GM21529 (cell line): ENCODE data around the gene WEE2.
"Not testable (repeated sequence)": the region's sequence is repeated elsewhere in the genome, so short reads cannot be mapped to it uniquely, and the experiment has no call there.

ENCODE experiments used
- ATAC-seq: cut with Tn5 transposase; IDR thresholded peaks from one replicate; pipeline ENCODE4 v1.9.1; 2021; ENCODE audit not compliant: unreplicated experiment

The WEE2 gene

DNA sequence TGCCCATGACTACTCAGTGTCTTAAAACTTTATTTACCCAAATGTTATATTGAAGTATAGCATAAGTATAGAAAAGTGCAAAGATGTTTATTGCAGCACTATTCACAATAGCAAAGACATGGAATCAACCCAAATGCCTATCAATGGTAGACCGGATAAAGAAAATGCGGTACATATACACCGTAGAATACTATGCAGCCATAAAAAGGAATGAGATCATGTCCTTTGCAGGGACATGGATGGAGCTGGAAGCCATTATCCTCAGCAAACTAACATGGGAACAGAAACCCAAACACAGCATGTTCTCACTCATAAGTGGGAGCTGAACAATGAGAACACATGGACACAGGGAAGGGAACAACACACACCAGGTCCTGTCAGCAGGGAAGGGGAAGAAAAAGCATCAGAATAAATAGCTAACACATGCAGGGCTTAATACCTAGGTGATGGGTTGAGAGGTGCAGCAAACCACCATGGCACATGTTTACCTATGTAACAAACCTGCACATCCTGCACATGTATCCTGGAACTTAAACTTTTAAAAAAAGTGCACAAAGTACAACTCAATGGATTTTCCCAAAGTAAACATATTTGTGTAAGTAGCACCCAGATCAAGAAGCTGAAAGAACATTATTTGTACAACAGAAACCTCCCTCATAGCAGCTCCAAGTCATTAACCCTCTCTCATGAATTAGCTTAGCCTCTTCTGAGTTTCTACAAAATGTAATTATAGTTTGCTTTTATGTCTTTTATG, 18.9 kb upstream of the WEE2 start:
- ATAC-seq, result not testable (repeated sequence)

DNA sequence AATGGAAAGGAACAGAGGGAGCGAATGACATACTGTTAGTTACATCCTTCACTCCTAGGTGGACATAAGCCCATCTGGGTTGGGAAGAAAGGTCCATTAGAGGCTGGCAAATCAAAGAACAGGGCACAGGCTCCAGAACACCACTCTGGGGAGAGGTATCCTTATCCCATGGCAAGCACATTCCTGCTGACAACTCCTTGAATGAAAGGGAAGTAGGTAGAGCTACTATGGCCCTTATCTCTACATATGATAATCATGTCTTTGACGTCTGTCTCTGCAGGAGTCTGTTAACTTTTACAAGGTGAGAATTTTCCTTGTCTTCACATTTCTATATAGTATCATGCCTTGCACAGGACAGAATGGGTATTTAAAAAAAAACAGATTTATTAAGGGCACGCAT, 16.6 kb upstream of the WEE2 start:
- ATAC-seq, result no peak

DNA sequence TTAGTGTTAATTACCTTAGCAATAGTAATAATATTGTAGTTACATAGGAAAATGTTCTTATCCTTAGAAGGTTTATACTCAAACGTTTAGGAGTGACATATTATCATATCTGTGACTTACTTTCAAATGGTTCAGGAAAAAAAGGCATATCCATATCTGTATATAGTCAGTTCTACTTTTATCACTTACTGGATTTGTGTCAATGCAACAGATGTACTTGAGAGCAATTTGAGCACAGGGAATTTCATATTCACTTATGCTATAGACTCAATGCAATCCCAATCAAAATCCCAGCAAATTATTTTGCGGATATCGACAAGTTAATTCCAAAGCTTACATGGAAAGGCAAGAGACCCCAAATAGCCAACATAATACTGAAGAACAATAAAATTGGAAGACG, 16.2 kb upstream of the WEE2 start:
- no peak for ATAC-seq

DNA sequence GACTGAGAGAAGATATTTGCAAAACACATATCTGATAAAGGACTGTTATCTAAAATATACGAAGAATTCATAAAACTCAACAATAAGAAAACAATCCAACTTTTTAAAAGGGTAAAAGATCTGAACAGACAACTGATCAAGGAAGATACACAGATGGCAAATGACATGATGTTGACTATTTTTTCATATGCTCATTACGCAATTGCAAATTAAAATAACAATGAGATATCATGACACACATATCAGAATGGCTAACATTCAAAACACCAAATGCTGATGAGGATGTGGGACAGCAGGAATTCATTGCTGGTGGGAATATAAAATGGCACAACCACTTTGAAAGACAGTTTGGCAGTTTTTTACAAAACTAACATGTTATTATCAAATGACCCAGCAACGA, 15.1 kb upstream of the WEE2 start:
- no peak for ATAC-seq

DNA sequence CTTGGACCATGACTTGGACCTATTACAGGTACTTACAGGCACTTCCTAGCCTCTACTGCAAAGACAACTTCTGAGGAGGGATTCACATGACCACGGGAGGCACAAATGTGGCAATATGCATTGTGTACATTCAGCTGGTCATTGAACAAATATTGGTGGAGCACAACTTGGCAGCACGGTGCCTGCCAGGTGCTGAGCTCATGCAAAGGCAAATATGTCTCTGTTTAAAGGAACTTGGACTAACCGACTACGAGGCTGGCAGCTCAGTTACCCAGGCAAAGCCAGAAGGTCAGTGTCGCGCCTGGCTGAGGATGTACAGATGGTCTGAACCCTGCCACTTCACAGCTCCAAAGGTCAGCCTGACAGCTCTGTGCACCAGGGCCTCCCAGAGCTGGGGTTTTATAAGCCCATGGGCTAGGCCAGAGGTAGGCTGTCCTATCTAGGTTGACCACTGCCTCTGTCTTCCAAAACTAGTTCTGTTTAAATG, 12.3 kb upstream of the WEE2 start:
- ATAC-seq, result no peak

DNA sequence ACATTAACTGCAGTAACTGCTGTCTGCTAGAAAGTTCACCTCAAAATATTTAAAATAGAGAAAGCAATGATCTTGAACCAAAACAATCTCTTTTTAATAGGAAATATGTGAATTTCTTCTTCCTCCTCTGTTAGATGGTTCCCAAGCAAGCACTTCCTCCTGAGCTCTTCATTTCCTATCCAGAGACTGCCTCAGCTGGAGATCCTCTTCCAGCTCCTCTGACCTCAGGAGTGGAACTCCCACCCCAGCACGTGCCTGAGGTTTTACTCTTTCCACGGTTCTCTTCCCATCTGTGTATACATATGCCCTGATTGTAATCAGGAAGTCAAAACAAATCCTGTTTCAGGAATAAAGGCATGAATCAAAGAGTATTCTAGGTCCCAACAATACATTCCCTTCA, 11.8 kb upstream of the WEE2 start:
- ATAC-seq, result no peak

DNA sequence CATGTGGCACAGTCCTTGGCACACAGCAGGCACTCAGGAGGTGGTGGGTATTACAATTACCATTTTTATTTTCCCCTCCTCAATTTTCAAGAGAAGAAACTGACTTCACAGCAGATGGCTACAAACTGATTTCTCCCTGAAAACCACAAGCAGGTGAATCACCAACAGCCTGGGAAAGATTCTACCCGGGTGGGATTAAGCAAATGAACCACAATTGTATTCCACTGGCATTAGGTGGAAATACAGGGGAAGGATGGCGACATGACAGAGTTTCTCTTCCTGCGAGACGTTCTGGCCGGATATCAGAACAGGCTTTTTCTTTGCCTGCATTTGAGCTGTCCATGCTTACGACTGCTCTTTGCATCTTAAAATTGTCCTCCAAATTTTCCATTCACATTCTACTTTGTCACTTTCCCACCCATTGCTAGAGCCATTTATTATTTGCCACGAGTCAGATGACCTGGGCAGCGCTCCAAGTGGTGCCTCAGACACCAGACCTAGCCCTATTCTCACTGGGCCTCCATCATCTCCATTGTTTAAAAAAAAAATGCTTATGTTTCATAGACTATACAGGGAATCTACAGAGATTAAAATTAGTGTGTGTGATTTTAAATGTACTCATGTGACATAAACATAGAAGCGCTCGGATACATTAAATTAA, 10.8 kb upstream of the WEE2 start:
- no peak for ATAC-seq

DNA sequence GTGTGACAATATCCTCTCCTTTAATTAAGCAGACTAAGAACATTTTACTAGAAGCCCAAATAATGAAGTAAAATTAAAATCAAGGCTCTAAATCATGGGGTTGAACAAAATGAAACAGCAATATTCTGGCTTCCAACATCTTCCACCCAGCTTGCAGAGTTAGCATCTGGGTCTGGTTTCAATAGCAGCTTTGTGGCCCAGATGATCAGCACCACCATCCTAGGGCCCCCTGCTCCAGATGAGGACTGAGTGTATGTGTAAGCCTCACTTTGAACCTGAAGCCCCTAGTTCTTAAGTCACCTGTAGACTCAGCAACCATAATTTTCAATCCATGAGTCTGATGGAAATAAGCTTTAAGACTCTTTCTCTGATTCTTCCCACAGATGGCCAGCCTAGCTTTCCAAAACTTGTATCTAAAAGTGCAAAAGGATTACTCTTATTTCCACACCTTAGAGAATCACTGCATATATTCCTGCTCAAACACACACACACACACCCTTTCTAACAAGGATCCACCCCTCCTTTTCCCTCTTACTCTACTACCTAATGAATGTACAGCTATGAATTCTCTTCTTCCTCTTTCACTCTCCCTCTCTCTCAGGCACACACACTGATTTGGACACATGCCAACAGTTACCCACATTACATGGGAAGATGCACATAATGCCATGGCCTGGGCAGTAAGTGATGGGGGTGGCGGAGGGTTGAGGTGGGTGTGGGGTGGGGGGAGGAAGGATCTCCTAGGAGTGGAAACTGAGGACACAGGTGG, 9.7 kb upstream of the WEE2 start:
- ATAC-seq, result no peak

DNA sequence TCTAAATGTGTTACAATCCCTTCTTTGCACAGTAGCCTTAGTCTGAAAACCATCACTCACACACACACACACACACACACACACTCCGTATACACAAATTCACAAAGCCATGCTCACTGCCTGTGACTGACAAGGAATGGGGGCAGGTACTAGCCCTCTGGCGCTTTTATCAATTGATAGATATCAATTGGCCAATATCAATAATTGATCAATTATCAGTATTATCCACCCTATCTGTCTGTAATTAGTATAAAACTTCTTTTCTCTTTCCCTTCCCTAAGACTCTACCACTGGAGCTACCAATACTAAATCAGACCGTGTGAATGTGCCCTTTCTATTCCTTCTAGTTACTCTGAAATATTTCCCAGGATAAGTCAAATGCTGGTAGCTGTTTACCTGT, 8.3 kb upstream of the WEE2 start:
- ATAC-seq, result no peak

DNA sequence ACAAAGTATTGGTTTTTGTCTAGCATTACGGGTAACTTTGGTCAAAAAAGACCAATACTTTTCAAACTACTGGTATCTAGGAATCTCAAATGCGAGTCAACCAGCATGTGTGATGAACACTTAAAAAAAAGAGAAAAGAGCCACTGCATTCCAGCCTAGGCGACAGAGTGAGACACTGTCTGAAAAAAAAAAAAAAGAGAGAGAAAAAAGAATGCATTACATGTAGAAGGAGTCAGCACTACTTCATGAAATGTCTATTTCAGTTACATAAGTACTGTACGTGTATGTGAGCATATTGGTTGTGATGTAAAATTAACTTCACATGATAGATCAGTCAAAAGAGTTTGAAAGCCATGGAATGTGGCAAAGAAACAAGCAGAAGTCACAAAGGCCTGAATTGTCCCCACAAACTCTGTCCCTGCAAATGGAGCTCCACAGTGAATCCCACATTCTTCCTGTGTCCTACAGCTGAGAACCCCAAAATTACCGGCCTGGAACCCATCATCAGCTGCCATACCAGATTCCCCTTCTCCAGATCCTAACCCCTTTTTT, 7.8 kb upstream of the WEE2 start:
- ATAC-seq, result no peak

DNA sequence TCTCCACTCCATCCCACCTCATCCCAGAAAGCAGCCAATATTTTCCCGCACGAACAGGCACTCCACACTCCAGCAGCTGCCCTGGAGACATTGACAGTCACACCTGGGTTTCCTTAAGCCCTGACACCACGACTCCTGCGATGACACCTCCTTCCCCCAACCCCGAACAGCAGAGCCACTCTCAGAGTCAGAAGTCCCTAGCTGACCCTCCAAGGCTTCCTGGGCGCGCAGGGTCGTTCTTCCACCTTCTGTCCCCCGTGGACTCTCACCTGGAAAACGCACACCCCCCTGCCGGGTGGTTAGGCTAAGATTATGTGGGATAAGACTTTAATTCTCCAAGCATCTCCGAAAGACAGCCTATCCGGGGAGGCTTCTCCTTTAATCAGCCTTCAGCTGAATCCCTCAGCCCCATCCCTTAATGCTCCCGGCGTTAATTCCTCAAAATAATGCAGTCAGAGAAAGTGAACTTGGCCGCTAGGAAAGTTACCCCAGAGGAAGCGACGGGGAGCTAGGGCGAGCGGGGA, 7.2 kb upstream of the WEE2 start:
- ATAC-seq, result peak; percentile 1

DNA sequence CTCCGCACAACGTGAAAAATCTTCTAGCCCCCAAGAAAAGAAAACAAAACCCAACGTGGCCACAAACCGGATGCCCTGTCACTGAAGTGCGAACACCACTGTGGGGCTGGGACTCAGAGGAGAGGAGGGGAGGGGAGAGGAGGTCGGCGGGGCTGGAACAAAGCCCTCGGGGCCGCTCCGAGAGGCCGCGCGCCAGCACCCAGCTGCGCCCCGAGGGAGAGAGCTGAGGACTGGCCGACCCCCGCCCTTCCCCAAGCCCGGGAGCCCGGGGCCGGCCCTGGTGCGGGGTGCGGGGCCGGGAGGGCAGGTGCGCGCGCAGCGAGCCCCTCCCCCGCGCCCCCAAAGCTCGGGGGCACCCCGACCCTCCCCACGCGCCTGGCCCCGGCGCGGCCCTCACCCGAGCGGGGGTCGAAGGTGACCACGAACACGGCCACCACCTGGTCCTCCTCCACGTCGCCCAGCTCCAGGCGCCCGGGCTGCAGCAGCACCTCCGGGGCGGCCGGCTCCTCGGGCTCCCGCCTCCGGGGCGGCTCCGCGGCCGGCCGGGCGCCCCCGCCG, 6.6 kb upstream of the WEE2 start:
- ATAC-seq, result peak; percentile 82

DNA sequence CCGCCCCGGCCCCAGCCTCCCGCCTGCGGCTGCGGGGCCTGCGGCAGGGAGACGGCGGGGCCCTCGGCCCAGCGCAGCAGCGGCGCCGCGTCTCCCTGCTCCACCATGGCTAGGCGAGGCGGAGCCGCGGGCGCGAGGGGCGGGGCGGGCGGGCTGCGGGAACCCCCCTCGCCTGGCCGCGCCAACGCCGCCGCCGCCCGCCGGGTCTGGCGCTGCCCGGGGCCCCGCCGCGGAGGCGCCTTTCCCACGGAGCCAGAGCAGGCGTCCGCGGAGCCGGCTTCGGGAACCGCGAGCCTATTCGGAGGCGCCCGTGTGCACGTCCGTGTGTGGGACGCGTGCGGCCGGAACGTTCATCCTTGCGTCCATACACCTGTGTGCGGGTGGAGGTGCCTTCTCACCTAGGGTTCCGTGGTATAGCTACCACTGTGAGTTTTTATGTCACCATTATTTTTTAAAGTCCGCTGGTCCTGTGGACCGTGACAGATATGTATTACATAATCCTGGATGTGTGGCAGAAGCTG, 6.0 kb upstream of the WEE2 start, which contains the start of gene DENND11:
Gene DENND11 (minus strand): TSS at position 120 of the 521 bp plus-strand sequence. CDS start 13 bp downstream, at position 107.
- ATAC-seq, result peak; percentile 73

DNA sequence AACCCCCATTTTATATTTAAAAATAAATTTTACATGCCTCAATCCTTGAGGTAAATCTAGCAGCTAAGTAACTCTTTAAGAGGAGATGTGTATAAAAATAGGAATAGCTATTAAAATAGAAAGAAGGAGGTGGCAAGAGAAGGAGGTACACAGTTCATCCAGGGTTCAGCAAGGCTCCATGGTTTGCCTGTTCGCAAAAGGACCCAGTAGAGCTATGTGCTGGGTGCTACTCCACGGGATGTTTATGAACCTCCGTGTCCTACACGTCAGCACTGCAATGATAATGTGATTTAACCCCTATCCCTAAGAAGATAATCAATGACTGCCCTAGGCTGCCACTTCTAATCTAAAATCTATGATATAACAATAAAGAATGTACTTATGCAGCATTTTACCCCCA, 5.3 kb upstream of the WEE2 start:
- no peak for ATAC-seq

DNA sequence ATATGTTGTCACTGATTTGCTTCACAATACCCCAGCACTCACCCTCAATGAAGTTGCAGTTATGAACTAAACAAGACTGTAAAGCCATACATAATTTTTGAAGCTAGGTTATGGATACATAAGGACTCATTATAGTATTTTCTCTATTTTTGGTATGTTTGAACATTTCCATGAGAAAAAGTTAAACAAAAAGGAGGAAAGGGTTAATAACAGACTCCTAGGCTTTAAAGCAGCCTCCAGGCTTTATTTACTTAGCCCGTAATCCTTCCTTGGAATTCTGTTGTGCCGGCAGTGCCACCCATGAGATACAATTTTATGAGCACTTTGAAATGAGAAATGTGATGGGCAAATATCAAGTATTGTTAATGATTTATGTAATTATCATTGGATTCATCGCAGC, 4.0 kb upstream of the WEE2 start:
- ATAC-seq, result no peak

DNA sequence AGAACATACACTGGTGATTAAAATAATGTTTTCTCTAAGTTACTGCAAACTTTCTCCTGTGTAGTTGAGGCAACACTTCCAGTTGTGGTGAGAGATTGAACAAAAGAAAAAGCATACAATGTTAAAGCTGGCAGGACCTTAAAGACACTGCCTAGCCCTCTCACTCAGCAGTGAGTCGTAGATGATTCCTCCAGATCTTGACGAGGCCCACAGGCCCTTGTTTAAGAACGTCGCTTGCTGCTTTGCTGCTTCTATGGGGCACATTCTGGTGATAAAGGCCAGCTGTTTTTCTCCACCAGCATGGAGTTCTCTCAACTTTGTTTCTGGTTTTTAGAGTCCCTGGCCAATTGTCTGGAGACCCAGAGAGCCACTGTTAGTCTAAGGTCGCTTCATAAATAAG, 3.4 kb upstream of the WEE2 start:
- ATAC-seq, result no peak

DNA sequence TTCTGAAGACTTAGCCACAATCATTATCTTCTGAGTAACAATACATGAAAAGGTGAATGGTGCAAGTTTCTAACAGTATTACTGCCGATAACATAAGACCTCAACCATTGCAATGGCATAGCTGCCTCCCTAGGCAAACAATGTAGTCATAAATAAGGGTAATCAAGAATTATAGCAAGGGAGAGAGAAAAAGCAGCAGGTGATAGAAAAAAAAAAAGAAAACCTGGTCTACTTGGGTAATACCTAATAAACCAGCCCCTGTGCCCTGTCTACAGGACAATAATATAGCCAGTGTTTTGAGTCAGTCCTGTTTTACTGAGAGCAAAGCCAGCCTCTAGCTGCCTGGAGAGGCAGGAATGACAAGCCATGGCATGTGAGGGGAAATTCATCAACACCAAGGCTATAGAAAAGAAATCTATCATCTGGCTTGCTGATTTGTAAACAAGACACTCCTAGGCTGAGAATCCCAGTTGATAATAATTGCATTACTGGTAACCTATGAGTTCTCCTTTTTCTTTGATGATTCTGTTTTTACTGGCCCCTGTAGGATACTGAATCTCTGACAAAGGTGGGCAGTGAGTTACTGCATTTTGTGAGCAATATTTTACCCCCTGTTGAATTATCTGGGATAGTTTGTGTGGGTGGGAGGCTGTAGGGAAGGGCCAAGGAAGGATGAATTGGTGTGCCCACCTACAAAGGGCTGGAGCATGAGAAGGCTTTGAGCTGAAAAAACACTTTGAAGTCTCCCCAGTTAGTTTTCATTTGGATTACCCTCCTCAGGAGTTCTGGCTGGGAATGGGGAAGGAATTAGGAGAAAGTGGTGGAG, 1.7 kb upstream of the WEE2 start:
- no peak for ATAC-seq

DNA sequence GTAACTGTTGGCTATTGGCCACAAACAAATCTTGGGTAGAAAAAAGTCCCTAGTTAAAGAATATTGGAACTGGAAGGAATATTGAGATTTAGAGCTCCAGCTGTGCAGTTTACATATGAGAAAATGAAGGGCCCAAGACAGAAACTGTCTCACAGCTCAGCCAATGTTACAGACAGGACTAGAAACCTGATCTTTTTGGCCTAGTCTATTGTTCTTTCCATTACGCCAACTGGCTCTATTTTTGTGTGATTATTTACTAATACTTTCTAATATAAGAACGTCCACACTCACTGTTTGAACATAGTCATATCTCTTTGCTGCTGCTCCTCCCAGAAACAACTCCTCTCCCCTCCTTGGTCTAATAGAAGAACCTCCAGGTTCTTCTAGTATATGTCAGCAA, 1.2 kb downstream of the WEE2 start:
- ATAC-seq, result no peak

DNA sequence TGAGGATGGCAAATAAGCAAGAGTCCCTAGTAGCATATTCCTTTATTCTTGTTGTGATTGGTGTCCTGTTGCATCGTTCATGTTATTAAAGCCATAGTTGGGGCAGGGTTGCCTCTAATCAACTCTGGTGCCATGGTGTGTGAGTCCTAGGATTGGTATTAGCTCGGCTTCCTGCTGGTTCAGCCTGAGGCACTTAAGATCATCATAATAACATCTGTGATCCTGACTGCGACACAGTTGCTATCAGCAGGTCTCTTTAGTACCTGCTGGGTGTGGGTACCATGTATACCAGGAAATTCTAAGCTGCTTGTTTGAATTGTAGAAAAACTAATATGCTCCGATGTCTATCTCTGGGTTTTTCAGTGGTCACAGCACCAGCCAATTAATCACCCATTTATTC, 1.6 kb downstream of the WEE2 start:
- no peak for ATAC-seq

DNA sequence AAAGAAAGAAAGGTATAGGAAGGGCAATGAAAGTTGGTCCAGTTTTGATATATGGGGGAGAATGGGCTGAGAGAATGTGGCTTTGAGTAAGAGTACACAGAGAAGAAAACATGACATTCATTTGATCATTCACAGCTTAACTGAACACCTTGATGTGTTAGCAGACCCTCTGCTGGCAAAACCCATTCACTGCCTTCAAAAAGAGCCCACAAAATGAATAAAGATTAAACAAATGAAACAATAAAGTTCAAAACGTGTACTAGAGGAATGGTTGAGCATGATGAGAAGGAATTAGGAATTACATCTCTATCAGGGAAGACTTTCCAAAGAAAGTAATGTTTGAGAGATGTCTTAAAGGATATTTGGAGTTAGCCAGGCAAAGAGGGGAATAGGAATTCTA, 2.1 kb downstream of the WEE2 start:
- no peak for ATAC-seq
